ENCODE results near the gene DOCK1.

DOCK1 gene

DNA sequence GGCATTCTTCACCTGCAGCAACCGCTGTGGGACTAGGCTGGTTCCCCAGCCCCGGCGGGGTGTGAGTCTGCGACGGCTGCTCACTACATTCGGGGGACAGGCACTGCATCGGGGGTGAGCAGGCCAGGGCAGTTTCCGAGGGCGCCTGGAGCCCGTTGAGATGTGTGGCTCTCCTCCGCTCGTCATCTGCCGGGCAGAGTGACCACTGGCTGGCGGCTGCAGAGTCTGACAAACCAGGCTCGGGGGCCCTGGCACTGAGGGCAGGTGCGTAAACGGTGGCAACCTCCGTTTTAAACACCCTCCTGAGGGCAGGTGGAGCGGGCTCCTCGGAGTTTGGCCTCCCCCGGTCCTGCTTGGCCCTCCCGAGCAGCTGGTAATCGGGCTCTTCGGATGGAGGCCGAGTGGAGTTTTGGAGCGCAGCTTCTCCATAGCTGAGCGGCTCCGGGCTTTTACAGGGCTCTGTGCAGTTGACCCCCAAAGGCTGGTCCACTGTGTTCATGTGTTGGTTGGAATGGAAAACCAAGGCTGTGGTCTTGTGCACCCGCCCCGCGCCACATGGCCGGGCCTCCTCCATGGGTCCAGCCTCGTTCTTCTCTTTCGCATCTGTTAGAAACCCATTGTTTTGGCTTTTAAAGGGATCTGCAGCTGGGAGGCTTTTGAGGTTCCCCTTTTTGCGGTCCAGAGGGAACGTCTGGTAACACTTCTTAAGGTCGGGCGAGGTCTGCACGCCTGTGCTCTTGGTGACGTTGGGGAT lies 270.3 kb downstream of the DOCK1 start:
- no peak for DNase-seq (ENCODE audit: low spot score)

DNA sequence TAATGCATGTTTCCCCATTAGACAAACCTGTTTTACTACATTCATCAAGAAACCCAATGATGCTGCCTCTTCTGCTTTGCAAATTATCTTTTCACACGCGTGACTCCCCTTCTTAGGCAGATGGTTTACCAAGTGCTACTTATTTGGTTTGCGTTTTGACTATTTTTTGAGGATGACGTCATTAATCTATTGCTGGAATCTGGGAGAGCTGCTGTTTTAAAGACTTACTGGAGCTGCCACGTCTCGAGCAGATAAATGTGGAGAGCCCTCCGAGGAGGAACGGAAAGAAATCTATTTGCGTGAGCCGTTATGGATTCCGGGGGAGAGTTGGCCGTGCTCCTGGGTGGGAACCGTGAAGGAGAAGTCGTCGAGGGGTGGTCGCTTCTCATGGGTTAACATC lies 271.4 kb downstream of the DOCK1 start:
- no peak for DNase-seq (ENCODE audit: low spot score)

DNA sequence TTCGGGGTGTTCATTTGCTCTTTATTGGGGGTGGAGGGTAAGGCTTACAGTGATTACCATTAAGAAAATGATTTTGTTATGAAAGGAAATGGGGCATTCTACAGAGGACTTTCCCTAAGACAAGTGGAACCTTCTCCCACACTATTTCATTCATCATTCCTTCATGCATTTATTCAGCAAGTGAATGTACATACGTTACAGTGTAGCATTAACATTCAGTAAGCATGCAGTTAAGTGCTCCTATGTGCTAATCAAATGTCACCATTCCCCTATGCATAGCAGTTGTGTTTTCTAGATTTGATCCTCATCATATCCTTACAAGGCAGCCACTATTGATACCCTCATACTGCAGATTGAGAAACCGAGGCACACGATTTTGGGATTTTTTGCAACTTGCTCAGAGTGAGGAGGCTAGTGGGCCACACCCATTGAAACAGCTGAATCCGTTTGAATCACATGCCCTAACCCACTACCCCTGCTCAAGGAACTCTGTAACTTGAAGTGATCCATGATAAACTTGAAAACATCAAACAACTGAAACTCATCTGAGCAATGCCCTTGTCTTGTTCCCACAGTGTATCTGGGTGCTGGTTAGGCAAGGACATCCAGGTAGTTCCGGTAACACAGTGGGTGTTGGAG lies 274.5 kb downstream of the DOCK1 start:
- no peak for DNase-seq (ENCODE audit: low spot score)

DNA sequence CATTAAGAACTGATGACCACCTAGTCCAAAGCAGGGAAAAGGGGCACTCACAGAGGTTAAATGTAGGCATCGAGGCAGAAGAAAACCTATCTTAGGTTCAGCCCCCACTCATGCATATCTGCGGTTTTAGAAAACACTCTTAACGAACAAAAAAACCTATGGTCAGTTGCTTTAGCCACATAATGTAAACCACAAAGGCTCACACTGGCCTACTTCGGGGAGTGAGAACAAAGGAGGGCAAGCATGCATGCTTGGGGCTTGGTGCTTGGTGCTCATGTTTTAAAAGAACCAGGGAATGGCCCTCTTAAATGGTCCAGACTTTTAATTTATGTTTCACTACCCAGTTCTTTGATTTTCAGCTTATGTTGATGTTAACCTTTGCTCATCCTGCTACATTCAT lies 276.9 kb downstream of the DOCK1 start:
- DNase-seq (ENCODE audit: low spot score) = no peak

DNA sequence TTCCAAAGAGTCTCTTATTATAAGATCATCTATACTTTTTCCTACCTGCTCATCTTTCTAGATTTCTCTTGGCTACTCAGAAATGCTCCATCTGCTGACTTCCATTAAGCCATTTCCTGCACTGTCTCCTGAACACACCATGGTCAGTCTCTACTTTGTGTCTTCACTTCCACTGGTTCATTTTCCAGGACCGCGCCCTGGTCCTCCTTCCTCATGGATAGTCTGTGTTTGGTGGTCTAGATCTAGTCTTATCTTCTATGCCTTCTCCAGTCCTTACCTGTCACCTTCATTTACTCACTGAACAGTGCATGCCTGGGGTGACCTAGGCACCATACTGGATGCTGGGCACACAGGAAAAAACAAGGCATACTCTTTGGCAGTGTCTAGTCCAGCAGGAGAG lies 279.4 kb downstream of the DOCK1 start:
- DNase-seq (ENCODE audit: low spot score) = no peak

DNA sequence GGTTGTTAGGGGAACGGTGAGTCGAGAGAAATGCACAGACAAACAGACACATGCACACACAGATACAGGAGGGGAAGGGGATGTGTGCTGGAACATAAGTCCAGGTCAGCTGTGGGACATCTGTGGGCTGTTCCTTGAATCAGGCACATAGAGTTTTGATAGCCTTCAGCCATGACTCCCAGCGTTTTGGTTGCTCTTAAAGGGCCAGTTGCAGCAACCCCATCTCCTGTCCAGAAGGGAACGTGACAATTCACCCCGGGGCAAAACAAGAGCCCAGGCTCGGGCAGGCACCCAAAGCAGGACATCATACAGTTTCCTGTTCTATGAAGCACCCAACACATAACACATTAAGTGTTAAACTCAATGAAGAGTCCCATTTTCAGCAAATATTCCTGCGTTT lies 281.6 kb downstream of the DOCK1 start:
- DNase-seq (ENCODE audit: low spot score) = no peak

DNA sequence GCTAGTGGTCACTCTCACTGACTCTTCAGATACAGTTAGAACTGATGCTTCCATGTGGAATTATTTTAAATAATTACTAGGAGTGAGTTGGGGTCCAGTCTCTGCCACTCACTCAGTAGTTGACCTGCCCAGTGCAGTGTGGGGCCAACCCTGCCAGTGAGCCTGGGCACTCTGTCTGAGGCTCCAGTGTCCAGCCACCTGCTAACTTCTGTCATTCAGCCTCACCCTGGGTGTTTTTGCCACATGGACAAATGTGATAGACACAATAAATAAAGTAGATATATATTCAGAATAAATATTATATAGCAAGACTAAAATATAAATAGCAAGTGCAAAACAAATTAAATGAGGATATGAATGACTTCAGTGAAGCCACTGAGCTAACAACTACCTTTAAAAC lies 284.0 kb downstream of the DOCK1 start:
- no peak for DNase-seq (ENCODE audit: low spot score)

DNA sequence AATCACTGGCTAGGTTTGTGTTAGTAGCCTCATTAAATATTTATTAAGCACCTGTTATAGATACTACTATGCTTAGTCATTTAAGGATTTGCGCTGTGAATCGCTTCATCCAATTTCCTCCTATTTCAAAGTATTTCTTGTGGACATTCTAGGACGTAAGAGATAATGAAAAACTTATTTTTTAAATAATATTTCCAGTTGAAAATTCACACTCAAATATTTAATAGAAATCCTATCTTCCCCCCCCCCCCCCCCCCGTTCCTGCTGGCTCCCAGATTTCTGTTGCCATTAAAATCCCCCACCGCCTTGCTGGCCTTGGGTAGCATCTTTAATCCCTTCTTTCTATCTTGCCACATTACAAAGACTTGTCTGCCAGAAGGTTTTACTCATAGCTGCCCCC lies 285.2 kb downstream of the DOCK1 start:
- DNase-seq (ENCODE audit: low spot score) = no peak

DNA sequence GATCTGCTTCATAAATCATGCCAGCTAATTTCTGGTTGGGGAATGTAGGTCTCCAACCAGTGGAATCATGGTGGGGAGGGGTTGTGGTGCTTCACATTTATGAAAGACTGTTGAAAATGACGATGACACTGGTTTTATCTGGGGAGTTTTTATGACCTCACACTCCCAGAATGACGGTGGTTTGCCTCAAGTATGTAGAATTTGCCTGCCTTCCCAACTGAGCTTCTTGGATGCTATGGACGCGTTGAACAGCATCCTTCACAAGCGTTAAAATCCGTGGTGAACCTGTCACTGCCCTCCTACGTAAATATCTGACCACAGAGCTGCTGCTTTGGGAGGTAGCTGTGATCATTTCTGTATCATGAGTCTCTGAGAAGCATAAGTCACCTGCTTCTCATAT lies 287.9 kb downstream of the DOCK1 start:
- no peak for DNase-seq (ENCODE audit: low spot score)

DNA sequence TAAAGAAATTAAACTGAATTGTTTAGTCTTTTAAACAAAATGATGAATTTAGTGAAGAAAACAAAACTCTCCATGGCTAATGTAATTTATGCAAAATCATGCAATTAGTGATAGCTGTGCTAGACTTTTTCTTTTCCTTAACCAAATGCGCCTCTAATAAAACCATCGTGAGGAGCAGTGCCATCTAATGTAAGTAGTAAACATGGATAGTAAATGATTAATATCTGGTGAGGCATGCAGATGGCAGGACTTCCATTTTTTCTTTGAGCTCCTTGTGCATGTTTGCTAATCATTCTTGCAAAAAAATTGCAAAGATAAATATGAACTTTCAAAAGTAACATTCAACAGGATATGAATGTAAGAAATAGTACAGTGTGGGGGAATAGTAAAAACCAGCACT lies 288.9 kb downstream of the DOCK1 start:
- no peak for DNase-seq (ENCODE audit: low spot score)

DNA sequence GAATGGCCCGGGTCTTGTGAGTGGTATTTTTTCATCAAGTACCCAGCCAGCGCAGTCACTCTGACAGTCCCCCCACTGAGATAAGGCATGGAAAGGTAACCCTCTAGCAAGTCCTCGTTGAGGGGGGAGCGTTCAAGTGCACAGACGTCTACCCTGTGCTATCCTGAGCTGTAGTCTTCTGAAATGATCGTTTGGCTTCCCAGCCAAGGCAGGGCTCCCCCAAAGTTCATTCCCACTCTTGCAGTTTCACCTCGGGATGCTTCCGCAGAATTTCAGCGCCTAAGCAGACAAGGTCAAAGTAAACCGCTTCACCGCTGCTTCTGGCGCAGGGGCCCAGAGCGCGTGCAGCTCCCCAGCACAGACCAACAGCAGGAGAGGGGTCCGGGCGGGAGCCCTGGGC lies 289.4 kb downstream of the DOCK1 start:
- no peak for DNase-seq (ENCODE audit: low spot score)

DNA sequence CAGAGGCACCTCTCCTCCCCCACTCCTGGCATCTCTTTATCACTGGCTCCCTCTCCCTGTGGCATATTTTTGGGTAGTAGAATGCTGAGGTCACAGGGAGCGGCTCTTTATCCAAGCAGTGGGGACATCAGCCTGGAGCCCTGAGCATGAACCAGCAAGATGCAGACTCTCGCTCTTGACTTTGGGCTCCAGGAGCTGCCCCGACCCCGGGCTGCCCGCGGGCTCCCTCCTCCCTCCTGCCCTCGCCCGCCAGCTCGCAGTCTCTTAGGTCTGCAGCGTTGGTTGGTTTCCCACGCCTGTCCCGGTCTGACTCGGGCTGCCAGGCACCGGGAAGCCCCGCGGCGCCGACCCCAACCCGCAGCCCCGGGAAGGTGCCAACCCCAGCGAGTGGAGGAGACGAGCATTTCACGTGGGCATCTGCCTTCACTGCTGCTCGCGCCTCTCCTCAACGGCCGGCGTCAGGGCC lies 289.8 kb downstream of the DOCK1 start:
- DNase-seq (ENCODE audit: low spot score) = no peak

DNA sequence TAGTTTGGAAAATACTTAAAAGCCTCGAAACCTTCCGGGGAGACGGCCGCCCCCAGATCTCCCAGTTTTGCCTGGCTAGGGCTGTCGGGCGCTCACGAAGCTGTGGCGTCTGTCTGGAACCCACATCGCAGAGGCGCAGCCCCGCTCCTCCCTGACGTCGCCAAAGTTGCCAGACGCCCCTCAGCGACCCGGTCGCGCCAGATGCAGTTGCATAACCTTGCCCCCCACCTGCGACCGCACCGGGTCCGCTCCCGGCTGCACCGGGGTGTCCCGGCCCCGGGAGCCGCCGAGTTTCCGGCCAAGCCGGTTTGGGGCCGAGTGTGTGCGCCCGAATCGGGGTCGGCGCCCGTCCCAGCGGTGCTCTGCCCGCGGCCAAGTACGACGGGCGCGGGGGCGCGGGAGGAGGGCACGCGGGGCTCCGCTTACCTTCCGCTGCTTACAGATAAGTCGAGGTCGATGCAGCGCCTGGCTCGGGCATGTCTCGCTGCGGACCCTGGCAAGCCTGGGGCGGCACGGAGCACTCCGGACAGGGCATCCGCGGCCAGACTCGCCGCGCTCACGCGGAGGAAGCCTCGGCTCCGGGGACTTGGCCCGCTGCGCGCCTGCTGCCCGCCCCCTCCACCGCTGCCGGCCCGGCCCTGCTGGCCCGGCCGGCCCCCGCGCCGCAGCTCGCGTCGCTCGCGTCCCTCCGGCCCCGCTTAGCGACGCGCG lies 290.5 kb downstream of the DOCK1 start:
- no peak for DNase-seq (ENCODE audit: low spot score)

DNA sequence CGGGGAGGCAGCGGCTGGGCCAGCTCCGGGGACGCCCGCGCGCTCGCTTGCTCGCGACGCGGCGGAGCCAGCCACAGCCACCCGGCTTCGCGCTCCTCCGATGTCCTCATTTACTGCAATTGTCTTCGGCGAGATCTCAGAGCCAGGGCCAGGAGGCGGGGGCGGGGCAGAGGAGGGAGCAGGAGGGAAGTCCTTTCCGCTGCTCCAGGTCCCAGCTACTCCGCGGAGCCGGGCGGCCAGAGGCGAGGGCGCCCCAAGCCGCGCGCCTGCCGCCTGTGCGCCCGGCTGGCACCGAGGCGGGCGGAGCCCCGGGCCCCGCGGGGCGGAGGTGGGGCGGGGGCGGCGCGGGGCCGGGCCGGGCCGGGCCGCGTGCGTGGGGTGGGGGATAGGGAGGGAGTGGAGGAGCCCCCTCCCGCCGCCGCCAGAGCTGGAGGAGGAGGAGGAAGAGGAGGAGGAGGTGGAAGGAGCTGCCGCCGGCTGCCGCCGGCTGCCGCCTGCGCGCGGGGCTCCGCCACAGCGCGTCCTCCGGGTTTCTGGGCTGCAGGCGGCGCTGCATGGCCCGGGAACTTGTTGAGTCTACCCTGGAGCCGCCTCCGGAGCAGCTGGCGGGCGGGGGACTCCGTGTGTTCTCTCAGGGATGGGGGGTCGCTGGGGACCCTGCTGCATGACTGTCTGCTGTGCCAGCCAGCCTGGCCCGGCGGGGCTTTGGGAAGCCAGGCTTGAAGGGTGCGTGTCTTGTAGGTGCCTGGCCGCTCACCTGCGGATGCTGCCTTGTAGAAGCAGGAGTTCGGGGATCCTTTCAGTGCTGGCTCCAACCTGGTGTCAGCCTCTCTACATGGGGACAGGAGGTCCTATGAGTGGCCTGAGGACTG lies 291.3 kb downstream of the DOCK1 start, which contains the start of gene INSYN2A:
TSS of gene INSYN2A (minus strand) at position 310 of the 872 bp plus-strand sequence. CDS start 20,196 bp downstream, outside the sequence.
- DNase-seq (ENCODE audit: low spot score) = no peak

DNA sequence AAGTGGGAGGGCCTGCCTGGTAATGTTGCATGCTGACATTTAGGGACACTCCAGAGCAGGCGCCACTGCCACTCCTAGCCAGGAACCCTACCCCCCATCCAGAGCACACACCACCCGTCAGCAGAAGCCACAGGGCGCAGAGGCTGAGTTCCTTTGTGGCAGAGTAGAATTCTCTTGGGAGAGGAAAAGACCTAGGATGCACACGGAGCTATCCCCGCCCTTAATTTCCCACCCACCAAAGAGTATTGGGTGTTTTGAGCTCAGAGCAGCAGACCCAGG lies 291.9 kb downstream of the DOCK1 start:
- DNase-seq (ENCODE audit: low spot score) = no peak

DNA sequence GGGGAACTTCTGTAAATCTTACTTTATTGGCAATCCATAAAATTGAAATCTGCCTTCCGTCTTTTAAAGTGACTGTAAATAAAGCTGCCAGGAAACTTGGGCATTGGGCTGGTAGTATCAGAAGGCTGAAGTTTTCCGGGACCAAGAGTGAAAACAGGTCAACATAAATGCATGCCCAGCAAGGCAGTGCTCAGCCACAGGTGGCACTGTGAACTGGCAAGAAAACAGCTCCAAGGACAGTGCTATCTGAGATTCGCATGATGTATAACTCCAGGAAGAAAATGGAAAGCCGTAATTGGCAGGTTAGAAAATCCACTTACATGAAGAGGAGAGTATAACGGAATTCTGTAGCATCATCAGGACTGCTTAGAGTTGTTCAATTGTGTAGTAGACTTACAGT lies 293.1 kb downstream of the DOCK1 start:
- no peak for DNase-seq (ENCODE audit: low spot score)

DNA sequence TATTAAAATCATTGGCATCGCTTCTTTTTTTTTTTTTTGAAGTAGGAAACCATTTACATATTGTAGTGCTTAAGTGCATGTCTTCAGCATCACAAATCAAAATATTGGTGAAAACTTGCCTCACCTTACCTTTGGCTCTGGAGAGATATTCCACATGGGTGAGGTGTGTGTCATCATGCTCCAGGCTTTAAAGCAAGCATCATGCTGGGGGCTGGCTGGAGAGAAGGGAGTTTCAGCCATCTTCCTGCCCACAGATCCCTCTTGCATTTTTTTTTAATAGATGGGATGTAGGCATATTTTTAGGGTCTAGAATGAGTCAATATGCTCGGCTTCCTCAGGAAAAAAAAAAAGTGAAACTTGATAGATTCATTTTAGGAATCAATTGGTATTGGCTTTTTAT lies 293.5 kb downstream of the DOCK1 start:
- DNase-seq (ENCODE audit: low spot score) = no peak

DNA sequence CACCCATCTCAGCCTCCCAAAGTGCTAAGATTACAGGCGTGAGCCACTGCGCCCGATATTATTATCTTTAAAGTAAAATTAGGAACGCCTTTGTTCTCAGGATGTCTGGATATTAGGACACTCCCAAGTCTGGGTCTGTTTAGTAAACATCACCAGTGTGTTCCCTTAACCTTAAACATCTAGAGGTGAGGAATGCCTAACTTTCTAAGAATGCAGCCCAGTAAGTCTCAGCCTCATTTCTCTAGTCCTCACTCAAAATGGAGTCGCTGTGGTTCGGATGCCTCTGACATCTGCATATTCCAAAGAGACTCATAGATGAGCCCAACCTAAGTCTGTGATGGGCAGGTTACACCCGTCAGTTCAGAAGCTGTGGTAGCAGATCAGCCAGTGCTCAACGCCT lies 295.4 kb downstream of the DOCK1 start:
- DNase-seq (ENCODE audit: low spot score) = no peak

DNA sequence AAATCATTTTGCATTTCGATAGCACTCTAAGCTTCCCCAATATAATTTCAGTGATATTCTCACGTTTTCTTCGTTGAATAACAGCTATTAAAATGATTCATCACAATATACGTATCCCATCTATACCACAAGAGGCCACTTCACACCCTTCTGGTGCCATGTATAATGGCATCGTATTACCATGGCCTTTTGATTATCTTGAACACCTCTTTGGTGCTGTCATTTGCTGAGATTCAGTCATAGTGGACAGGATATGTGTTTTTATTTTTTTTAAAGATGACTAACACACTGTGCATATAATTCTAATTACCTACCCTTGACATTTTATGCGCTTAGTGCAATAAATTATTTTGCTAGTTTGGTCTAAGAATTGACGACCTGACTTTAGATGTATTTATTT lies 297.8 kb downstream of the DOCK1 start:
- no peak for DNase-seq (ENCODE audit: low spot score)

DNA sequence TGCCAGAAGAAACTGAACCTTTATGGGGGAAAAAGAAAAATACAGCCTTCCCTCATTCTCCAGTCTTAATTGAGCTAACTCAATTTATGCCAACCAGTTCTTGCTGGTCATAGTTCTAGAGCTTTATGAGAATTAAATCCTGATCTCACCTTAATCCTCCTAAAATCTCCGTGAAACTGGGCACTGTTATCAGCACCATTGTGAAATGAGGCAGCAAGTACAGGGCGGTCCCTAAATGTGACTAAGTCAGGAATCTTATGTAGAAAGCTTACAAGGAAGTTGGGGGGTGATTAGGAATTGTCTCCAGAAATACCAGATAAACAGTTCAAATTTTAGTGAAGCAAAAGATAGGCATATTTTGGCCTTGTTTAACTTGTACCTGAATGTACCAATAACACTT lies 301.9 kb downstream of the DOCK1 start:
- DNase-seq (ENCODE audit: low spot score) = no peak

DNA sequence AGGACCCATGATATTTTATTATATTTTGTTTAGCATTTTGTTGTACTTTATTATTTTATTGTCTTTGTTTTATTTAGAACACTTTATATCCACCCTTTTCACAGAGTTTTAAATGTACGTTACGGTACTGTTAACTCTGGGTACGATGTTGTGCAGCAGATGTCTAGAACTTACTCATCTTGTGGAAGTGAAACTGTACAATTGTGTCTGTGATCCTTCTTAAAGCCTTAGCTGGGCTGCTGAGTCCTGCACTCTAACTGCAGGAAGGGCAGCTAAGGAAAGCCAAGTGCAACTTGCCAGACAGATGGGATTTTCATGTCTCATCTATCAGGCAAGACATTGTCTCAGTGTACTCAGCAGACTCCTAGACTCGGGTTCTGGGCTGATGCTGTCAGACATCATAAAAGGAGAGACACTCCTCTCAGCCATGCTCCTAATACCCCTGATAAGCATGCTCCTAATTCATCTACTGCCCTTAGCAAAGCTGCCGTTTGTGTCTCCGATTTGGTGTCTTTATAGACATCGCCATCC lies 305.8 kb downstream of the DOCK1 start:
- DNase-seq (ENCODE audit: low spot score) = no peak

DNA sequence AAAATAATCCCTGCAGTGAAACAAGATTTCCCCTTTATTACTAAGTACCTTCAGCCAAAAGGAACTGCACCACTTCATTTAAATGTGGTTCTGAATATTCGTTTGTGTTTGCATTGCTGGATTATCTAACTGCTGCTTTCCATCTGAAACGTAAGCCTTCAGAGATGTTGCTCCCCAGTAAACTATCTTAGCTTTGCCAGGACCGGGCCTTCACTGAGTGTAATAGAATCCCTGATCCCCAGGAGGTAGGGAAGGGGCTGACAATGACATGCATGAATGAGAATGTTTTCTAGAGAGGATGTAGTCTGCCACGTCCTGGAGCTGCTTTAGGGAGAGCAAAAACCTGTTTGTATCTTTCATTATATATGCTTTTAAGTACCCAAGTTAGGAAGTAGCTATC lies 310.6 kb downstream of the DOCK1 start:
- DNase-seq (ENCODE audit: low spot score) = no peak
